ENCODE results near the gene CZIB.
"Not testable (repeated sequence)": the region's sequence is repeated elsewhere in the genome, so short reads cannot be mapped to it uniquely, and the experiment has no call there.

Gene CZIB

GRCh38 chr1:53188099-53188498 is 32.3 kb downstream of the CZIB start:
- no peak for DNase-seq

- peak in 1 of 2 donors; percentile 39 for DNase-seq
These were observed 33.0 kb downstream of the CZIB start for GRCh38 chr1:53187401-53187800.

GRCh38 chr1:53186533-53186932 is 33.9 kb downstream of the CZIB start:
- DNase-seq, result no peak

GRCh38 chr1:53185955-53186297 is 34.5 kb downstream of the CZIB start:
- not testable (repeated sequence) for DNase-seq

GRCh38 chr1:53183095-53183990 is 37.1 kb downstream of the CZIB start:
- no peak for DNase-seq

GRCh38 chr1:53182716-53183094 is 37.7 kb downstream of the CZIB start:
- no peak for DNase-seq

GRCh38 chr1:53182111-53182593 is 38.3 kb downstream of the CZIB start:
- DNase-seq, result peak; percentile 75 to 86

GRCh38 chr1:53180951-53181350 is 39.5 kb downstream of the CZIB start:
- DNase-seq, result no peak

- no peak for DNase-seq
These were observed 40.2 kb downstream of the CZIB start for GRCh38 chr1:53180226-53180625.

GRCh38 chr1:53176452-53177208 is 43.8 kb downstream of the CZIB start:
- no peak for DNase-seq

GRCh38 chr1:53174971-53175913 is 45.2 kb downstream of the CZIB start:
- no peak for DNase-seq

- peak; percentile 31 to 43 for DNase-seq
These were observed 47.9 kb downstream of the CZIB start for GRCh38 chr1:53172426-53173128.

GRCh38 chr1:53166912-53167311 is 53.5 kb downstream of the CZIB start:
- DNase-seq, result no peak

GRCh38 chr1:53166366-53166765 is 54.1 kb downstream of the CZIB start:
- no peak for DNase-seq

- DNase-seq, result no peak
These were observed 54.9 kb downstream of the CZIB start for GRCh38 chr1:53165408-53165961.

Measured in inflammatory macrophage (primary cell).